A549 (cell line): ENCODE results near the gene CNPY4.
A peak's percentile ranks its signal among the peaks of the same experiment; 100 is the strongest.

Experiments used
- BHLHE40 ChIP-seq: IDR thresholded peaks from 2 replicates; pipeline ENCODE4 v1.6.1; 2012; ENCODE audit warnings: low read depth, low read length, inconsistent platforms
- CHD4 ChIP-seq: fragments of 200-600 bp; sonication (generic); IDR thresholded peaks from 2 replicates; pipeline ENCODE4 v1.6.1; 2016; ENCODE audit warnings: antibody characterized with exemption, mild to moderate bottlenecking, borderline replicate concordance
- POLR2A ChIP-seq: IDR thresholded peaks from 2 replicates; pipeline ENCODE4 v1.6.1; 2012; ENCODE audit warnings: mild to moderate bottlenecking, low read length
- POLR2AphosphoS2 ChIP-seq: conservative IDR thresholded peaks from 2 replicates; pipeline ENCODE4 v1.6.1; 2012; ENCODE audit warnings: low read length, improper control_type of control experiment, inconsistent platforms
- TF ChIP-seq, protein P1 (sequence below): fragments of >200 bp; sonication (Bioruptor Twin); formaldehyde crosslinking; IDR thresholded peaks from 3 replicates; pipeline ENCODE4 v1.5.1; 2016
- TF ChIP-seq, protein P2 (sequence below): fragments of 150-350 bp; IDR thresholded peaks from 2 replicates; pipeline ENCODE4 v1.6.1; 2014; ENCODE audit warnings: low read depth, mild to moderate bottlenecking, low read length
- TF ChIP-seq, protein P3 (sequence below): fragments of 200-600 bp; sonication (generic); IDR thresholded peaks from 2 replicates; pipeline ENCODE4 v1.6.1; 2016; ENCODE audit warnings: antibody characterized with exemption, mild to moderate bottlenecking, moderate library complexity

DNA sequence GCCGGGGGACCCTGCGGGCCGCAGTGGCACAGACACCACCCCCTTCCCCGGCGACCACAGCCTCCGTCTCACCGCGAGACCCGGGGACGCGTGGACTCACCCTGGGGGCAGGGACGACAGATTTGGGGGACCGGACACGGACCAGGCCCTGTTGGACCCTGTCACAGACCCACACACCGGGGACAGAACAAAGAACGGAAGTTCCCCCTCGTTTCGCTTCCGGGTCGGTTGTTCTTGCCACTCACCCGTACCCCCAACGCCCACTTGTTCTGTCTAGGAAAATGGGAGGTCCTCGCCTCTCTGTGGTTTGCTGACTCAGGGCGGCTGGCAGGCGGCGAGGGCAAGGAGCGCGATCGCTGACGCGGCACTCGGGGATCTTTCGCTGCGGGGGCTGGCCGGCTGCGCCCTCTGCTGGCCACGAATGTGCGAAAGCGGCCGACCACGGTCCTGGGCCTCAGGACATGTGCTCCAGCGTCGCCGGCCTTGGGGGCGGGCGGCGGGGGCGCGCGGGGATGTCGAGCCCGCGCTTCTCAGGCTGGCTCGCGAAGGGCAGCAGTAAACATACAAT is 37.8 kb upstream of the CNPY4 start, which contains the start of gene ZNF3:
- TF ChIP-seq BHLHE40: no peak
- TF ChIP-seq, protein P1, sequence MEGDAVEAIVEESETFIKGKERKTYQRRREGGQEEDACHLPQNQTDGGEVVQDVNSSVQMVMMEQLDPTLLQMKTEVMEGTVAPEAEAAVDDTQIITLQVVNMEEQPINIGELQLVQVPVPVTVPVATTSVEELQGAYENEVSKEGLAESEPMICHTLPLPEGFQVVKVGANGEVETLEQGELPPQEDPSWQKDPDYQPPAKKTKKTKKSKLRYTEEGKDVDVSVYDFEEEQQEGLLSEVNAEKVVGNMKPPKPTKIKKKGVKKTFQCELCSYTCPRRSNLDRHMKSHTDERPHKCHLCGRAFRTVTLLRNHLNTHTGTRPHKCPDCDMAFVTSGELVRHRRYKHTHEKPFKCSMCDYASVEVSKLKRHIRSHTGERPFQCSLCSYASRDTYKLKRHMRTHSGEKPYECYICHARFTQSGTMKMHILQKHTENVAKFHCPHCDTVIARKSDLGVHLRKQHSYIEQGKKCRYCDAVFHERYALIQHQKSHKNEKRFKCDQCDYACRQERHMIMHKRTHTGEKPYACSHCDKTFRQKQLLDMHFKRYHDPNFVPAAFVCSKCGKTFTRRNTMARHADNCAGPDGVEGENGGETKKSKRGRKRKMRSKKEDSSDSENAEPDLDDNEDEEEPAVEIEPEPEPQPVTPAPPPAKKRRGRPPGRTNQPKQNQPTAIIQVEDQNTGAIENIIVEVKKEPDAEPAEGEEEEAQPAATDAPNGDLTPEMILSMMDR: peak; percentile 95
- TF ChIP-seq, protein P2, sequence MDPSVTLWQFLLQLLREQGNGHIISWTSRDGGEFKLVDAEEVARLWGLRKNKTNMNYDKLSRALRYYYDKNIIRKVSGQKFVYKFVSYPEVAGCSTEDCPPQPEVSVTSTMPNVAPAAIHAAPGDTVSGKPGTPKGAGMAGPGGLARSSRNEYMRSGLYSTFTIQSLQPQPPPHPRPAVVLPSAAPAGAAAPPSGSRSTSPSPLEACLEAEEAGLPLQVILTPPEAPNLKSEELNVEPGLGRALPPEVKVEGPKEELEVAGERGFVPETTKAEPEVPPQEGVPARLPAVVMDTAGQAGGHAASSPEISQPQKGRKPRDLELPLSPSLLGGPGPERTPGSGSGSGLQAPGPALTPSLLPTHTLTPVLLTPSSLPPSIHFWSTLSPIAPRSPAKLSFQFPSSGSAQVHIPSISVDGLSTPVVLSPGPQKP: no peak
- TF ChIP-seq, protein P3, sequence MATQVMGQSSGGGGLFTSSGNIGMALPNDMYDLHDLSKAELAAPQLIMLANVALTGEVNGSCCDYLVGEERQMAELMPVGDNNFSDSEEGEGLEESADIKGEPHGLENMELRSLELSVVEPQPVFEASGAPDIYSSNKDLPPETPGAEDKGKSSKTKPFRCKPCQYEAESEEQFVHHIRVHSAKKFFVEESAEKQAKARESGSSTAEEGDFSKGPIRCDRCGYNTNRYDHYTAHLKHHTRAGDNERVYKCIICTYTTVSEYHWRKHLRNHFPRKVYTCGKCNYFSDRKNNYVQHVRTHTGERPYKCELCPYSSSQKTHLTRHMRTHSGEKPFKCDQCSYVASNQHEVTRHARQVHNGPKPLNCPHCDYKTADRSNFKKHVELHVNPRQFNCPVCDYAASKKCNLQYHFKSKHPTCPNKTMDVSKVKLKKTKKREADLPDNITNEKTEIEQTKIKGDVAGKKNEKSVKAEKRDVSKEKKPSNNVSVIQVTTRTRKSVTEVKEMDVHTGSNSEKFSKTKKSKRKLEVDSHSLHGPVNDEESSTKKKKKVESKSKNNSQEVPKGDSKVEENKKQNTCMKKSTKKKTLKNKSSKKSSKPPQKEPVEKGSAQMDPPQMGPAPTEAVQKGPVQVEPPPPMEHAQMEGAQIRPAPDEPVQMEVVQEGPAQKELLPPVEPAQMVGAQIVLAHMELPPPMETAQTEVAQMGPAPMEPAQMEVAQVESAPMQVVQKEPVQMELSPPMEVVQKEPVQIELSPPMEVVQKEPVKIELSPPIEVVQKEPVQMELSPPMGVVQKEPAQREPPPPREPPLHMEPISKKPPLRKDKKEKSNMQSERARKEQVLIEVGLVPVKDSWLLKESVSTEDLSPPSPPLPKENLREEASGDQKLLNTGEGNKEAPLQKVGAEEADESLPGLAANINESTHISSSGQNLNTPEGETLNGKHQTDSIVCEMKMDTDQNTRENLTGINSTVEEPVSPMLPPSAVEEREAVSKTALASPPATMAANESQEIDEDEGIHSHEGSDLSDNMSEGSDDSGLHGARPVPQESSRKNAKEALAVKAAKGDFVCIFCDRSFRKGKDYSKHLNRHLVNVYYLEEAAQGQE: no peak
- TF ChIP-seq CHD4: no peak
- peak; percentile 69 for TF ChIP-seq POLR2A
- TF ChIP-seq POLR2AphosphoS2: no peak
